ENCODE data around the gene LSS. TPM values are rescaled to one million over a fixed set of nuclear protein-coding genes. Genes with fewer than 3 reads are reported as not detected.
A peak's percentile ranks its signal among the peaks of the same experiment; 100 is the strongest.

LSS gene
- total RNA-seq (10 to 100 TPM; 30.4 TPM), total RNA-seq (12.3 to 96.8 (median 47.2) reads per million in 172 experiments)
- 17.1 TPM for polyA plus RNA-seq (2013, experiment 1 of 2)
- polyA plus RNA-seq (2013, experiment 2 of 2): 18.9 TPM

- Mint-ChIP-seq H3K36me3 (ENCODE audit: low read depth) (peaks cover 28% of the 10 kb centered on the region), H3K9me3 (no peaks in the 10 kb centered on the region), H3K27me3 (no peaks in the 10 kb centered on the region), H3K4me3 (peak within 1 kb of the TSS; percentile 98), H3K27ac (peak within 1 kb of the TSS; percentile 75), H3K4me1 (ENCODE audit: low read depth) (peaks cover 54% of the 10 kb centered on the region)
- intact Hi-C loops (cut with DNase I, micrococcal nuclease): loop anchor here (1.0 to 10.0 kb wide), 7 partner anchors 44 to 941 kb away; partner anchors contain the start of genes YBEY (in 2 of the 2), C21orf58 (in 1 of the 2), MCM3AP (in 1 of the 2) and POFUT2 (in 1 of the 2)
- H3K27me3 ChIP-seq (ENCODE audit: control insufficient read depth in 1 of 2, insufficient read depth in 2 of 2, low read length in 2 of 2): no peaks in the 10 kb centered on the region
- peaks cover 31% of the 10 kb centered on the region for H3K4me1 ChIP-seq (ENCODE audit: insufficient read depth, low read length)
- ChIA-PET CTCF (interaction anchor here (3.6 kb wide), 1 partner anchor 85 kb away, joined by 10 read pairs; no protein-coding TSS in a partner anchor), POLR2A (no interaction called here)
- peak within 1 kb of the TSS in 1 of 2 donors; percentile 43 for H3K27ac ChIP-seq (ENCODE audit: low read depth in 1 of 2, low read length in 2 of 2)
- peak within 1 kb of the TSS; percentile 87 for H3K4me3 ChIP-seq (ENCODE audit: low read length)
- ATAC-seq (ENCODE audit: poor library complexity): peak; percentile 97
- H3K9me3 ChIP-seq (ENCODE audit: control insufficient read depth in 1 of 2, insufficient read depth in 1 of 2, low read length in 2 of 2): no peaks in the 10 kb centered on the region
- peaks cover under 1% of the 10 kb centered on the region for H3K36me3 ChIP-seq (ENCODE audit: insufficient read depth, low read length)
- TF ChIP-seq, protein P1, sequence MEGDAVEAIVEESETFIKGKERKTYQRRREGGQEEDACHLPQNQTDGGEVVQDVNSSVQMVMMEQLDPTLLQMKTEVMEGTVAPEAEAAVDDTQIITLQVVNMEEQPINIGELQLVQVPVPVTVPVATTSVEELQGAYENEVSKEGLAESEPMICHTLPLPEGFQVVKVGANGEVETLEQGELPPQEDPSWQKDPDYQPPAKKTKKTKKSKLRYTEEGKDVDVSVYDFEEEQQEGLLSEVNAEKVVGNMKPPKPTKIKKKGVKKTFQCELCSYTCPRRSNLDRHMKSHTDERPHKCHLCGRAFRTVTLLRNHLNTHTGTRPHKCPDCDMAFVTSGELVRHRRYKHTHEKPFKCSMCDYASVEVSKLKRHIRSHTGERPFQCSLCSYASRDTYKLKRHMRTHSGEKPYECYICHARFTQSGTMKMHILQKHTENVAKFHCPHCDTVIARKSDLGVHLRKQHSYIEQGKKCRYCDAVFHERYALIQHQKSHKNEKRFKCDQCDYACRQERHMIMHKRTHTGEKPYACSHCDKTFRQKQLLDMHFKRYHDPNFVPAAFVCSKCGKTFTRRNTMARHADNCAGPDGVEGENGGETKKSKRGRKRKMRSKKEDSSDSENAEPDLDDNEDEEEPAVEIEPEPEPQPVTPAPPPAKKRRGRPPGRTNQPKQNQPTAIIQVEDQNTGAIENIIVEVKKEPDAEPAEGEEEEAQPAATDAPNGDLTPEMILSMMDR (IDR thresholded peaks at IDR 0.05): no peak
- DNase-seq: peak; percentile 94 to 99 (median 98)
Observed at GRCh38 chr21:46228345-46229051, at the start of gene LSS. Gene LSS, minus strand, starts transcription at chr21:46228774. Its CDS starts 29 bp downstream, at chr21:46228745.

GRCh38 chr21:46274797-46275390, 46.3 kb upstream of the LSS start:
- H3K4me1 ChIP-seq (ENCODE audit: insufficient read depth, low read length): peaks cover 4% of the 10 kb centered on the region
- no peak overlapping the region for H3K4me3 ChIP-seq (ENCODE audit: low read length)
- ChIA-PET POLR2A (no interaction called here), CTCF (no interaction called here)
- Mint-ChIP-seq H3K4me1 (ENCODE audit: low read depth) (peaks cover 7% of the 10 kb centered on the region), H3K9me3 (no peaks in the 10 kb centered on the region), H3K36me3 (ENCODE audit: low read depth) (peaks cover 79% of the 10 kb centered on the region), H3K4me3 (no peak overlapping the region), H3K27me3 (no peaks in the 10 kb centered on the region), H3K27ac (no peak overlapping the region)
- ATAC-seq (ENCODE audit: poor library complexity) (no peak), DNase-seq (no peak)
- H3K9me3 ChIP-seq (ENCODE audit: control insufficient read depth in 1 of 2, insufficient read depth in 1 of 2, low read length in 2 of 2): no peaks in the 10 kb centered on the region
- no peak overlapping the region for H3K27ac ChIP-seq (ENCODE audit: low read depth in 1 of 2, low read length in 2 of 2)
- intact Hi-C loops (cut with DNase I, micrococcal nuclease): no loop called here
- H3K36me3 ChIP-seq (ENCODE audit: insufficient read depth, low read length): peaks cover 90% of the 10 kb centered on the region
- H3K27me3 ChIP-seq (ENCODE audit: control insufficient read depth in 1 of 2, insufficient read depth in 2 of 2, low read length in 2 of 2): no peaks in the 10 kb centered on the region
- TF ChIP-seq, protein P1 (IDR thresholded peaks at IDR 0.05): no peak

- no peaks in the 10 kb centered on the region for H3K4me1 Mint-ChIP-seq (ENCODE audit: low read depth)
- TF ChIP-seq, protein P1 (IDR thresholded peaks at IDR 0.05): no peak
- no peaks in the 10 kb centered on the region for H3K27me3 ChIP-seq (ENCODE audit: control insufficient read depth in 1 of 2, insufficient read depth in 2 of 2, low read length in 2 of 2)
- intact Hi-C loops (cut with DNase I, micrococcal nuclease): no loop called here
- no peaks in the 10 kb centered on the region for H3K9me3 Mint-ChIP-seq
- H3K36me3 ChIP-seq (ENCODE audit: insufficient read depth, low read length): peaks cover 94% of the 10 kb centered on the region
- H3K27me3 Mint-ChIP-seq: no peaks in the 10 kb centered on the region
- no peaks in the 10 kb centered on the region for H3K9me3 ChIP-seq (ENCODE audit: control insufficient read depth in 1 of 2, insufficient read depth in 1 of 2, low read length in 2 of 2)
- H3K4me3 Mint-ChIP-seq: no peak overlapping the region
- no peak overlapping the region for H3K4me3 ChIP-seq (ENCODE audit: low read length)
- POLR2A ChIA-PET: no interaction called here
- peaks cover 78% of the 10 kb centered on the region for H3K36me3 Mint-ChIP-seq (ENCODE audit: low read depth)
- ATAC-seq (ENCODE audit: poor library complexity): no peak
- CTCF ChIA-PET: no interaction called here
- H3K4me1 ChIP-seq (ENCODE audit: insufficient read depth, low read length): no peaks in the 10 kb centered on the region
- H3K27ac Mint-ChIP-seq: peak overlapping the region; percentile 39
- no peak for DNase-seq
- H3K27ac ChIP-seq (ENCODE audit: low read depth in 1 of 2, low read length in 2 of 2): no peak overlapping the region
Observed at GRCh38 chr21:46273341-46273740, 44.8 kb upstream of the LSS start.
